H1 (cell line): ENCODE data around the gene GRID1. TPM values are rescaled to one million over a fixed set of nuclear protein-coding genes. Genes with fewer than 3 reads are reported as not detected.

Experiments
- CTCF ChIA-PET: fragments of 300-600 bp; sonication (Branson Sonifier 250); formaldehyde crosslinking; loops from one replicate; lab custom pipeline; 2021; ENCODE audit not compliant: partially characterized antibody; lab: Charles Lee
- POLR2A ChIA-PET: fragments of 300-600 bp; sonication (Branson Sonifier 250); formaldehyde crosslinking; loops from one replicate; lab custom pipeline; 2021; ENCODE audit warnings: inconsistent platforms; ENCODE audit not compliant: partially characterized antibody; lab: Charles Lee
- DNase-seq, 2 experiments: peaks; one replicate each; pipeline versions ENCODE4 v3.0.0 to v3.0.0-alpha.2; 2010 to 2022; ENCODE audit warnings: low spot score in 2 of 2, low read depth in 1 of 2, mixed read lengths in 1 of 2
- FAIRE-seq: peaks from 2 replicates; lab custom pipeline; 2011; peaks lifted over from hg19 to GRCh38; lab: Jason Lieb, UNC
- H2AFZ ChIP-seq: 2 replicates; pipeline ENCODE4 v1.8.1; 2012; ENCODE audit warnings: low read length, inconsistent platforms
- H2AK5ac ChIP-seq: 2 replicates; pipeline ENCODE4 v1.6.1; 2013; ENCODE audit warnings: low read depth, low read length
- H2BK120ac ChIP-seq: replicated peaks from 2 replicates; pipeline ENCODE3; 2013; ENCODE audit warnings: low read depth, low read length, inconsistent platforms
- H2BK12ac ChIP-seq: 2 replicates; pipeline ENCODE4 v1.6.1; 2013; ENCODE audit warnings: low read depth, low read length
- H2BK15ac ChIP-seq: 2 replicates; pipeline ENCODE4 v1.6.1; 2013; ENCODE audit warnings: low read length
- H2BK20ac ChIP-seq: 2 replicates; pipeline ENCODE4 v1.6.1; 2013; ENCODE audit warnings: low read length
- H2BK5ac ChIP-seq: 2 replicates; pipeline ENCODE4 v1.6.1; 2013; ENCODE audit warnings: low read depth, low read length
- H3K14ac ChIP-seq: 2 replicates; pipeline ENCODE4 v1.6.1; 2013; ENCODE audit warnings: inconsistent platforms; ENCODE audit not compliant: insufficient read length
- H3K18ac ChIP-seq: 2 replicates; pipeline ENCODE4 v1.6.1; 2013; ENCODE audit warnings: low read length; ENCODE audit errors: extremely low read depth
- H3K23ac ChIP-seq: 2 replicates; pipeline ENCODE4 v1.6.1; 2013; ENCODE audit warnings: inconsistent platforms; ENCODE audit not compliant: insufficient read length
- H3K23me2 ChIP-seq: 2 replicates; pipeline ENCODE4 v1.6.1; 2013; ENCODE audit warnings: low read depth, low read length
- H3K27ac ChIP-seq: 2 replicates; pipeline ENCODE4 v1.6.1; 2011; ENCODE audit warnings: low read depth, low read length, inconsistent platforms
- H3K27me3 ChIP-seq, 4 experiments: replicated peaks in 1 of 4; 1 replicate in 1 of 4; 2 replicates in 3 of 4; pipeline versions ENCODE4 v1.6.1 to v1.8.1; 2011 to 2013; ENCODE audit warnings: low read length in 3 of 4, mild to moderate bottlenecking in 3 of 4, inconsistent platforms in 2 of 4, mixed read lengths in 2 of 4, moderate library complexity in 1 of 4; ENCODE audit not compliant: control insufficient read depth in 3 of 4, insufficient read depth in 3 of 4; ENCODE audit errors: extremely low read depth in 1 of 4
- H3K36me3 ChIP-seq, 4 experiments: 2 replicates each; pipeline versions ENCODE4 v1.6.1 to v1.8.1; 2011 to 2013; ENCODE audit warnings: mild to moderate bottlenecking in 4 of 4, low read length in 3 of 4, moderate library complexity in 2 of 4, control low read depth in 1 of 4, inconsistent platforms in 1 of 4; ENCODE audit not compliant: insufficient read depth in 4 of 4, control insufficient read depth in 2 of 4
- H3K4ac ChIP-seq: replicated peaks from 2 replicates; pipeline ENCODE3; 2013; ENCODE audit warnings: low read length, low read depth, mixed read lengths, inconsistent platforms; ENCODE audit not compliant: insufficient read length
- H3K4me1 ChIP-seq, 4 experiments: replicated peaks in 1 of 4; 1 replicate in 1 of 4; 2 replicates in 3 of 4; pipeline versions ENCODE4 v1.6.1 to v1.8.1; 2011 to 2013; ENCODE audit warnings: low read length in 3 of 4, inconsistent platforms in 2 of 4, mixed read lengths in 1 of 4; ENCODE audit not compliant: insufficient read depth in 4 of 4, control insufficient read depth in 3 of 4
- H3K4me2 ChIP-seq, 2 experiments: 2 replicates each; pipeline versions ENCODE4 v1.6.1 to v1.8.1; 2011 to 2013; ENCODE audit warnings: low read depth in 2 of 2, low read length in 2 of 2, control low read depth in 1 of 2, inconsistent platforms in 1 of 2, mild to moderate bottlenecking in 1 of 2; ENCODE audit not compliant: insufficient read depth in 1 of 2
- H3K4me3 ChIP-seq, 4 experiments: fragments of 200-600, 300-600 bp in 1 of 4; sonication (generic), shearing (Covaris generic), sonication (Bioruptor Twin) in 1 of 4; 2 replicates each; pipeline versions ENCODE4 v1.5.1 to v1.8.1; 2011 to 2016; ENCODE audit warnings: low read length in 4 of 4, low read depth in 3 of 4, control low read depth in 2 of 4, inconsistent platforms in 2 of 4, mild to moderate bottlenecking in 2 of 4, mixed read lengths in 1 of 4, moderate library complexity in 1 of 4; ENCODE audit not compliant: insufficient read depth in 2 of 4; ENCODE audit errors: extremely low read depth in 1 of 4
- H3K56ac ChIP-seq: replicated peaks from 2 replicates; pipeline ENCODE3; 2013; ENCODE audit warnings: low read depth, mild to moderate bottlenecking, mixed read lengths, low read length, inconsistent platforms; ENCODE audit not compliant: insufficient read length
- H3K79me1 ChIP-seq: 2 replicates; pipeline ENCODE4 v1.6.1; 2013; ENCODE audit warnings: low read depth, low read length, control low read depth
- H3K79me2 ChIP-seq, 2 experiments: 2 replicates each; pipeline versions ENCODE4 v1.6.1 to v1.8.1; 2012 to 2013; ENCODE audit warnings: low read length in 2 of 2, mild to moderate bottlenecking in 2 of 2, inconsistent platforms in 1 of 2; ENCODE audit not compliant: insufficient read depth in 2 of 2, control insufficient read depth in 1 of 2
- H3K9ac ChIP-seq, 4 experiments: replicated peaks in 1 of 4; 1 replicate in 1 of 4; 2 replicates in 3 of 4; pipeline versions ENCODE4 v1.6.1 to v1.8.1; 2011 to 2013; ENCODE audit warnings: low read depth in 3 of 4, low read length in 3 of 4, control low read depth in 2 of 4, mild to moderate bottlenecking in 2 of 4, moderate library complexity in 2 of 4, inconsistent platforms in 1 of 4; ENCODE audit errors: extremely low read depth in 1 of 4
- H3K9me3 ChIP-seq, 2 experiments: 2 replicates each; pipeline versions ENCODE4 v1.6.1 to v1.8.1; 2012 to 2013; ENCODE audit warnings: mild to moderate bottlenecking in 2 of 2, moderate library complexity in 2 of 2, control low read depth in 1 of 2, inconsistent platforms in 1 of 2, low read depth in 1 of 2, low read length in 1 of 2, mixed read lengths in 1 of 2; ENCODE audit not compliant: insufficient read depth in 2 of 2
- H4K20me1 ChIP-seq, 2 experiments: replicated peaks in 1 of 2; 2 replicates each; pipeline versions ENCODE3 to v1.8.1; 2011 to 2013; ENCODE audit warnings: inconsistent platforms in 2 of 2, low read length in 2 of 2, mild to moderate bottlenecking in 1 of 2; ENCODE audit not compliant: insufficient read depth in 2 of 2, control insufficient read depth in 1 of 2
- H4K5ac ChIP-seq: 2 replicates; pipeline ENCODE4 v1.6.1; 2013; ENCODE audit warnings: low read length, low read depth, mixed read lengths, inconsistent platforms; ENCODE audit not compliant: insufficient read length
- H4K8ac ChIP-seq: 2 replicates; pipeline ENCODE4 v1.8.0; 2013; ENCODE audit warnings: mild to moderate bottlenecking, moderate library complexity, low read length, inconsistent platforms; ENCODE audit not compliant: insufficient read depth; ENCODE audit errors: extremely low read depth
- H4K91ac ChIP-seq: replicated peaks from 2 replicates; pipeline ENCODE3; 2013; ENCODE audit warnings: low read length, mixed read lengths, inconsistent platforms; ENCODE audit not compliant: insufficient read length
- ATF3 ChIP-seq: IDR thresholded peaks from 2 replicates; pipeline ENCODE4 v1.6.1; 2011; ENCODE audit warnings: low read depth, mild to moderate bottlenecking, low read length; ENCODE audit not compliant: insufficient read depth
- EGR1 ChIP-seq: IDR thresholded peaks from 2 replicates; pipeline ENCODE4 v1.6.1; 2011; ENCODE audit warnings: low read depth, low read length, borderline replicate concordance
- JUND ChIP-seq: IDR thresholded peaks from 2 replicates; pipeline ENCODE4 v1.6.1; 2011; ENCODE audit warnings: mild to moderate bottlenecking, improper control_type of control experiment, low read length
- KDM1A ChIP-seq: fragments of 200-600, 300-600 bp; sonication (generic); IDR thresholded peaks from 2 replicates; pipeline ENCODE4 v1.7.1; 2016; ENCODE audit warnings: mild to moderate bottlenecking, low read length, borderline replicate concordance
- MAFK ChIP-seq: IDR thresholded peaks from 2 replicates; pipeline ENCODE4 v1.6.1; 2012; ENCODE audit warnings: low read depth, mild to moderate bottlenecking, improper control_type of control experiment, low read length
- NRF1 ChIP-seq: IDR thresholded peaks from 2 replicates; pipeline ENCODE4 v1.6.1; 2011; ENCODE audit warnings: mild to moderate bottlenecking, low read depth, low read length, improper control_type of control experiment
- RBBP5 ChIP-seq: IDR thresholded peaks from 2 replicates; pipeline ENCODE4 v1.7.1; 2012; ENCODE audit warnings: low read depth, mild to moderate bottlenecking, inconsistent platforms, low read length, moderate library complexity, borderline replicate concordance
- RFX5 ChIP-seq: IDR thresholded peaks from 2 replicates; pipeline ENCODE4 v1.6.1; 2011; ENCODE audit warnings: low read depth, low read length, improper control_type of control experiment, borderline replicate concordance
- RXRA ChIP-seq: IDR thresholded peaks from 2 replicates; pipeline ENCODE4 v1.6.1; 2011; ENCODE audit warnings: low read depth, mild to moderate bottlenecking, low read length, moderate library complexity; ENCODE audit not compliant: insufficient read depth
- TAF7 ChIP-seq: optimal IDR thresholded peaks from 2 replicates; pipeline ENCODE3; 2011; ENCODE audit warnings: low read depth, mild to moderate bottlenecking, inconsistent platforms, low read length, moderate library complexity, borderline replicate concordance
- TBP ChIP-seq: IDR thresholded peaks from 2 replicates; pipeline ENCODE4 v1.6.1; 2011; ENCODE audit warnings: low read depth, low read length, improper control_type of control experiment
- USF2 ChIP-seq: IDR thresholded peaks from 2 replicates; pipeline ENCODE4 v1.6.1; 2011; ENCODE audit warnings: low read length, improper control_type of control experiment
- WGBS, 2 experiments: shearing (Covaris generic) in 1 of 2; methylation state at CpG; one replicate each; pipeline versions ENCODE4 v1.1.6 to v1.1.7; 2013 to 2015; ENCODE audit warnings: low lambda C conversion rate in 2 of 2, mixed read lengths in 2 of 2, inconsistent platforms in 1 of 2, low coverage in 1 of 2, missing lambda C conversion rate in 1 of 2; ENCODE audit not compliant: insufficient replicate concordance in 2 of 2, insufficient coverage in 1 of 2, insufficient read length in 1 of 2; ENCODE audit errors: extremely low coverage in 1 of 2, missing lambda C conversion rate in 1 of 2; 5-methylcytosine and 5-hydroxymethylcytosine counted together
- polyA plus RNA-seq, 7 experiments: library from polyadenylated mRNA; depleted of rRNA in 3 of 7; stranded (reverse) in 5 of 7; unstranded in 2 of 7; fragments of >200 nt in 5 of 7; fragments of 200-250 nt in 2 of 7; gene quantifications; 1 replicate in 5 of 7; 2 replicates in 1 of 7; 4 replicates in 1 of 7; pipeline versions ENCODE4 v1.2.1 to v1.2.3, GENCODE V29; 2011 to 2013; ENCODE audit warnings: missing spikeins in 2 of 7, mixed read lengths in 2 of 7
- total RNA-seq: library from RNA; stranded (reverse); fragmentation: NEBNext Ultra II Directional; extraction: Animal tissue kit (Norgen Biotek cat#: 25700); gene quantifications from 2 replicates; pipeline ENCODE4 v1.2.1, GENCODE V29; 2021
- TF ChIP-seq, protein P1 (sequence below): IDR thresholded peaks from 2 replicates; pipeline ENCODE4 v1.6.1; 2012; ENCODE audit warnings: inconsistent platforms

The GRID1 gene
- total and polyA plus RNA-seq, 2 of the 8 experiments (the other 6 are each of a cell fraction or from before 2014, with no cell fraction given), result 0.22 to 0.30 TPM

DNA sequence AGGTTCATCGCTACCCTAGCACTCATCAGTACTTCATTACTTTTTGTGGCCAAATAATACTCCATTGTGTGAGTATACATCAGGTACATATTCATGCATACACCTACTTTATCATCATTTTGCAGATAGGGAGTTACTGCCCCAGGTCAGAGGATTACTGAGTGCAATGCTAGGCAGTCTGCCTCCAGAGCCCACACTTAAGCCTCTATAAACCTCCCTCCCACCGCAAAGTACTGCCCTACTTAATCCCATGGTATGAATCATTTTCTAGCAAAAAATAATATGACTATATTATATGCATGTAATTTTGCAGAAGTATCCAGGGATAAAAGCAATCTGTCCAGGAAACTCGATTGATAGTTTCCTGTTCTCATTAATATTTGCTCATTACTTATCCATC, 194.3 kb downstream of the GRID1 start:
- Histone ChIP-seq H3K4me1 (no peaks in the 10 kb centered on the region), H3K79me1 (no peaks in the 10 kb centered on the region), H3K23ac (no peak overlapping the region), H3K27ac (no peak overlapping the region), H2BK120ac (no peak overlapping the region), H4K5ac (no peak overlapping the region), H3K36me3 (no peaks in the 10 kb centered on the region), H3K9ac (no peak overlapping the region), H2BK12ac (no peak overlapping the region), H4K8ac (no peak overlapping the region), H3K79me2 (no peaks in the 10 kb centered on the region), H3K4me2 (no peak overlapping the region), H3K27me3 (no peaks in the 10 kb centered on the region), H2AFZ (no peak overlapping the region), H3K23me2 (no peaks in the 10 kb centered on the region), H3K18ac (no peak overlapping the region), H4K91ac (no peak overlapping the region), H2BK5ac (no peak overlapping the region), H3K4me3 (no peak overlapping the region), H3K14ac (no peak overlapping the region), H2BK15ac (no peak overlapping the region), H2AK5ac (no peak overlapping the region), H3K4ac (no peak overlapping the region), H3K56ac (no peak overlapping the region), H4K20me1 (no peaks in the 10 kb centered on the region), H2BK20ac (no peak overlapping the region), H3K9me3 (no peaks in the 10 kb centered on the region)
- FAIRE-seq (no peak), DNase-seq (no peak)
- ChIA-PET POLR2A (no interaction called here), CTCF (interaction anchor here (0.9 kb wide), 1 partner anchor 28 kb away, joined by 3 read pairs; no protein-coding TSS in a partner anchor)
- no peak for TF ChIP-seq ATF3
- no peak for TF ChIP-seq USF2
- TF ChIP-seq KDM1A, result no peak
- no peak for TF ChIP-seq JUND
- TF ChIP-seq, protein P1, sequence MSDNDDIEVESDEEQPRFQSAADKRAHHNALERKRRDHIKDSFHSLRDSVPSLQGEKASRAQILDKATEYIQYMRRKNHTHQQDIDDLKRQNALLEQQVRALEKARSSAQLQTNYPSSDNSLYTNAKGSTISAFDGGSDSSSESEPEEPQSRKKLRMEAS, result no peak
- TF ChIP-seq MAFK, result no peak
- no peak for TF ChIP-seq TBP
- TF ChIP-seq TAF7, result no peak
- TF ChIP-seq RBBP5, result no peak
- no peak for TF ChIP-seq RXRA
- TF ChIP-seq NRF1, result no peak
- no peak for TF ChIP-seq RFX5
- no peak for TF ChIP-seq EGR1
- 86% methylated on average over 3 of the region's 3 CpGs; no CpG with 5 or more reads in 1 of the 2 experiments for WGBS, 2 experiments
